Ovary (tissue), 9 donors: Measurements from ENCODE around the gene C1orf159. TPM values are rescaled to one million over a fixed set of nuclear protein-coding genes. Genes with fewer than 3 reads are reported as not detected.

Source experiments
- DNase-seq, 5 donors: peaks; one replicate each; pipeline ENCODE4 v3.0.0-alpha.2; 2019 to 2020
- H3K27ac ChIP-seq, 2 donors: fragments of 200-600 bp; one replicate each; pipeline versions ENCODE4 v1.5.1 to v1.8.0; 2019 to 2022
- H3K27me3 ChIP-seq: fragments of 200-600 bp; one replicate; pipeline ENCODE4 v1.8.0; 2022
- H3K36me3 ChIP-seq: fragments of 200-600 bp; sonication (generic); one replicate; pipeline ENCODE4 v1.5.1; 2019
- H3K4me1 ChIP-seq: one replicate; pipeline ENCODE4 v1.8.1; 2013; ENCODE audit warnings: mild to moderate bottlenecking, moderate library complexity; ENCODE audit not compliant: insufficient read depth
- H3K4me3 ChIP-seq: fragments of 200-600 bp; sonication (generic); one replicate; pipeline ENCODE4 v1.5.1; 2017
- H3K9me3 ChIP-seq, 2 donors: fragments of 200-600 bp in 1 of 2; sonication (generic) in 1 of 2; one replicate each; pipeline versions ENCODE4 v1.5.1 to v1.8.1; 2013 to 2019; ENCODE audit warnings: mild to moderate bottlenecking in 1 of 2, moderate library complexity in 1 of 2
- CTCF ChIP-seq, 3 donors: fragments of 450-650 bp in 2 of 3; fragments of 200-600 bp in 1 of 3; IDR thresholded peaks; one replicate each; pipeline versions ENCODE4 v1.5.1 to v1.8.0; 2016 to 2022; ENCODE audit warnings: antibody characterized with exemption in 3 of 3, mild to moderate bottlenecking in 1 of 3
- EP300 ChIP-seq: sonication (generic); formaldehyde crosslinking; IDR thresholded peaks from one replicate; pipeline ENCODE4 v1.6.1; 2017; ENCODE audit warnings: antibody characterized with exemption
- POLR2A ChIP-seq: fragments of 450-650 bp; IDR thresholded peaks from one replicate; pipeline ENCODE4 v1.6.1; 2017; ENCODE audit warnings: antibody characterized with exemption, mild to moderate bottlenecking, moderate library complexity
- WGBS, 3 donors: extraction: QIAGEN DNeasy Blood & Tissue Kit in 1 of 3; methylation state at CpG; one replicate each; pipeline versions ENCODE4 v1.1.5 to v1.1.7; 2013 to 2017; 5-methylcytosine and 5-hydroxymethylcytosine counted together
- intact Hi-C, 4 donors: fragments of 100-400 bp; cut with DNase I; formaldehyde crosslinking; loops; one replicate each; pipeline versions ENCODE4 v1.11.0 to v1.15.1; 2022 to 2023
- polyA plus RNA-seq, 2 donors: library from polyadenylated mRNA; stranded (reverse); fragments of 200-250 nt in 1 of 2; fragments of 350-450 nt in 1 of 2; fragmentation: Illumina TruSeq in 1 of 2; extraction: RNeasy Lipid Tissue Mini Kit (QIAGEN cat#74804) in 1 of 2; gene quantifications; one replicate each; pipeline ENCODE4 v1.2.3, GENCODE V29; 2013 to 2014
- total RNA-seq, 7 donors: library from RNA; depleted of rRNA in 2 of 7; stranded (reverse); fragments of >200 nt in 2 of 7; fragmentation: NEBNext Ultra II Directional in 3 of 7; extraction: Animal tissue kit (Norgen Biotek cat#: 25700) in 3 of 7; gene quantifications; one replicate each; pipeline versions ENCODE4 v1.1.0 to v1.2.4, GENCODE V29; 2016 to 2023
- donor health status: DM: no; HTN: no; CAD: no; lungs with moderate emphysema.
- donor health status: DM: no; HTN: no; CAD: no.
- donor health status: Bipolar disorder and iron deficiency.
- donor health status: DM: yes; HTN: yes; CAD: no.
- donor health status: DM: no; HTN: no; CAD: no.
- donor health status: DM: yes; HTN: yes; CAD: no.

Gene C1orf159
- total and polyA plus RNA-seq, 9 donors = 0.28 to 22.1 (median 9.4) TPM

DNA sequence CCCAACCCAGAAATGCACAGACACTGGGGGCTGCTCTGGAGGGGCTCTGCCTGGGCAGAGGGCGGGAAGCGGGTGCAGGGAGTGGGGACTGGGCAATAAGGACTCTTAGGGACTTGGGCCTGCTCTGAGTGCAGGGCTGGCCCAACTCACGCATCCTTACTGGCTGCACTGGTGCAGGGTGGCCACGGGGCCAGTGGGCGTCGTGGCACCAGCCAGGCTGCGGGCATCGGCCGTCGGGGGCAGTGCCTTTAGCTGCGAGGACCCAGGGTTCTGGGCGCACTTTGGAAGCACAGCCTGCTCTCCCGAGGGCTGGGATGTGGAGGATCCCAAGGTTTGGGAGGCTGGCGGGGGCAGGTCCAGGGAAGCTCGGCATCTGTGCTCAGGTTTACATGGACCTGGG lies 30.7 kb upstream of the C1orf159 start:
- no peaks in the 10 kb centered on the region for H3K36me3 ChIP-seq
- H3K4me1 ChIP-seq = no peaks in the 10 kb centered on the region
- no peaks in the 10 kb centered on the region for H3K9me3 ChIP-seq
- DNase-seq = no peak
- TF ChIP-seq CTCF (IDR thresholded peaks at IDR 0.05) (no peak), EP300 (no peak), POLR2A (no peak)
- WGBS, 3 donors = 87 to 91% (median 90%) methylated on average over 15 of the region's 15 CpGs
- H3K4me3 ChIP-seq = no peak overlapping the region
- H3K27me3 ChIP-seq = no peaks in the 10 kb centered on the region
- no peak overlapping the region for H3K27ac ChIP-seq
- intact Hi-C loops = no loop called here

DNA sequence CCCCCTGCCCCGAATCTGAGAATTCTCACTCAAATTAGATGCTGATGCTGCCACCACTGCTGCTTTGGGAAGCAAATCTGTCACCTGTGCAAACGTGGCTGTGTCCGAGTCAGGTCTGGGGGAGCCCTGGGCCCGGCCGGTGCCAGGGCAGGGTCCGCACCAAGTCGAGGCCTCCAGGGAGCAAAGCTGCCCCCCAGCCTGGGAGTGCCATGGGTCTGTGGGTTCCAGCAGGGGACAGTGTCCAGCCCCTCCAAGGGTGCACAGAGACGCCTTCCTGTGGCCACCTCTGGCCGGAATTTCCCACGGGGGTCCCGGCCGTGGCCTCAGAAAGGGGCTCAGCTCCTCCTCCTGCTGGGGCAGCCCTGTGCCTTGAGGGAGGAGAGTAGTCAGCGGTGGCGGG lies 30.1 kb upstream of the C1orf159 start:
- Histone ChIP-seq H3K27me3 (no peaks in the 10 kb centered on the region), H3K9me3 (no peaks in the 10 kb centered on the region), H3K4me1 (no peaks in the 10 kb centered on the region), H3K4me3 (no peak overlapping the region), H3K36me3 (no peaks in the 10 kb centered on the region), H3K27ac (no peak overlapping the region)
- 55 to 66% (median 65%) methylated on average over 10 to 14 of the region's 14 CpGs for WGBS, 3 donors
- intact Hi-C loops = no loop called here
- no peak for TF ChIP-seq EP300
- TF ChIP-seq POLR2A = no peak
- no peak for TF ChIP-seq CTCF (IDR thresholded peaks at IDR 0.05)
- DNase-seq = no peak

DNA sequence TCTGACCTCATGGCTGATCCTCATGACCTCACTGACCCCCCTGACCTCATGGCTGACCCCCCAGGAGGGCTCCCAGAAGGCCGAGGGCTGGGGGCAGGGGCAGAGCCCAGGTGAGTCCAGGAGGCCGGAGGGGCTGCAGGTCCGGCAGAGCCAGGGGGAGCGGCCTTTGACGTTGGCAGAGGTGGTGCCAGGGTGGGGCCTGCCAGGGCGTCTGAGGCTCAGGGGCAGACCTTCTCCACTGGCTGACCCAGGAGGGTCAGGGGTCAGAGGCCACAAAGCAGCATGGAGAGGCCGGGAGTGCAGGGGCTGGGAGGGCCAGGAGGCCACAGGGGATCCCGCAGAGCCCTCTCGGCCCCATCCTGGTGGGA lies 29.6 kb upstream of the C1orf159 start:
- TF ChIP-seq CTCF (IDR thresholded peaks at IDR 0.05) (no peak), POLR2A (no peak), EP300 (no peak)

GRCh38 chr1:1144843-1145546 lies 29.1 kb upstream of the C1orf159 start:
- Histone ChIP-seq H3K27me3 (no peaks in the 10 kb centered on the region), H3K27ac (no peak overlapping the region), H3K9me3 (no peaks in the 10 kb centered on the region), H3K4me1 (no peaks in the 10 kb centered on the region), H3K4me3 (no peak overlapping the region), H3K36me3 (no peaks in the 10 kb centered on the region)
- DNase-seq = no peak
- TF ChIP-seq POLR2A (no peak), EP300 (no peak), CTCF (IDR thresholded peaks at IDR 0.05) (no peak)
- 67 to 75% (median 74%) methylated on average over 25 to 32 of the region's 32 CpGs for WGBS, 3 donors
- intact Hi-C loops = no loop called here

More for the DNA sequence above, 29.6 kb upstream of the C1orf159 start:
- H3K36me3 ChIP-seq = no peaks in the 10 kb centered on the region
- H3K27ac ChIP-seq = no peak overlapping the region
- intact Hi-C loops = no loop called here
- WGBS, 3 donors = 71 to 86% (median 81%) methylated on average over 7 to 9 of the region's 9 CpGs
- H3K9me3 ChIP-seq = no peaks in the 10 kb centered on the region
- no peak for DNase-seq
- no peaks in the 10 kb centered on the region for H3K27me3 ChIP-seq
- no peaks in the 10 kb centered on the region for H3K4me1 ChIP-seq
- H3K4me3 ChIP-seq = no peak overlapping the region
